Subcutaneous adipose tissue (tissue), 4 donors: ENCODE results near the gene MCAM. TPM values are rescaled to one million over a fixed set of nuclear protein-coding genes. Genes with fewer than 3 reads are reported as not detected.

Experiments used
- CTCF ChIP-seq: fragments of 450-650 bp; IDR thresholded peaks from one replicate; pipeline ENCODE4 v1.5.1; 2016; ENCODE audit warnings: low read depth, mild to moderate bottlenecking, control low read depth, antibody characterized with exemption, moderate library complexity
- total RNA-seq, 4 donors: library from RNA; depleted of rRNA; stranded (reverse); fragments of >200 nt; gene quantifications; one replicate each; pipeline ENCODE4 v1.1.0, GENCODE V29; 2016

Gene MCAM
- total RNA-seq, 4 donors from 2014 or later, result 655 to 1,853 (median 1,046) TPM

- no peak for TF ChIP-seq CTCF
Measured at GRCh38 chr11:119343726-119344125, 26.8 kb upstream of the MCAM start.

GRCh38 chr11:119342362-119343130 lies 25.6 kb upstream of the MCAM start:
- TF ChIP-seq CTCF, result no peak

- TF ChIP-seq CTCF, result no peak
Measured at GRCh38 chr11:119342023-119342300, 25.0 kb upstream of the MCAM start.

- no peak for TF ChIP-seq CTCF
Measured at GRCh38 chr11:119341222-119342022, 24.5 kb upstream of the MCAM start.

GRCh38 chr11:119340335-119341221 lies 23.6 kb upstream of the MCAM start, which contains the start of gene C1QTNF5:
Gene C1QTNF5 (minus strand): TSS chr11:119340883. CDS start chr11:119340397, 486 bp downstream.
- TF ChIP-seq CTCF, result no peak

GRCh38 chr11:119339589-119340334 lies 22.8 kb upstream of the MCAM start:
- TF ChIP-seq CTCF, result no peak
